ENCODE measurements around the gene ST8SIA1.

The ST8SIA1 gene

DNA sequence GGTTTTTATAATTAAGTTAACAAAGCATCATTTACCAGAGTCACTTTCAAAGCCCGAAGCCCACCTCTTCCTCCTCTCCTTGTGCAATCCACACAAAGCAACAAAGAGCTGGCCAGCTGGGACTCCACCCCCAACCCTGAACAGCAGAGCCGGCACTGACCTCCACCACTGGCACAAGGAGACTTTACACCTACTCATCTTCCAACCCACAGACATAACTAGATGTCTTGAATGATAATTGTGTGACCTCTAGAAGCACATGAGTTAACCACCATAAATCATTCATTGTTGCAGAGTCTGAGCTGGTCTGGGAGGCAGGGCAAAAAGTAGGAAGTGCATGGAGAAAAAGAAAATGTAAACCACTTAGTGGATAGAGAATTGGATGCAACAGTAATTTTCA is 72.2 kb downstream of the ST8SIA1 start:
- TF ChIP-seq FOXA1 (IDR thresholded peaks at IDR 0.05) (no peak), SUZ12 (IDR thresholded peaks at IDR 0.05) (no peak), LEF1 (IDR thresholded peaks at IDR 0.05; ENCODE audit: borderline replicate concordance) (no peak), SP1 (IDR thresholded peaks at IDR 0.05) (no peak), HDGF (IDR thresholded peaks at IDR 0.05; ENCODE audit: borderline replicate concordance) (no peak), L3MBTL2 (conservative IDR thresholded peaks at IDR 0.05) (no peak), BHLHE40 (IDR thresholded peaks at IDR 0.05; ENCODE audit: borderline replicate concordance) (no peak), ELF4 (IDR thresholded peaks at IDR 0.05) (no peak), FOXM1 (IDR thresholded peaks at IDR 0.05; ENCODE audit: borderline replicate concordance) (no peak), TARDBP (IDR thresholded peaks at IDR 0.05) (no peak), FOXK2 (IDR thresholded peaks at IDR 0.05) (no peak)
- TF ChIP-seq, protein P1, sequence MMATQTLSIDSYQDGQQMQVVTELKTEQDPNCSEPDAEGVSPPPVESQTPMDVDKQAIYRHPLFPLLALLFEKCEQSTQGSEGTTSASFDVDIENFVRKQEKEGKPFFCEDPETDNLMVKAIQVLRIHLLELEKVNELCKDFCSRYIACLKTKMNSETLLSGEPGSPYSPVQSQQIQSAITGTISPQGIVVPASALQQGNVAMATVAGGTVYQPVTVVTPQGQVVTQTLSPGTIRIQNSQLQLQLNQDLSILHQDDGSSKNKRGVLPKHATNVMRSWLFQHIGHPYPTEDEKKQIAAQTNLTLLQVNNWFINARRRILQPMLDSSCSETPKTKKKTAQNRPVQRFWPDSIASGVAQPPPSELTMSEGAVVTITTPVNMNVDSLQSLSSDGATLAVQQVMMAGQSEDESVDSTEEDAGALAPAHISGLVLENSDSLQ (IDR thresholded peaks at IDR 0.05), result no peak
- POLR2A ChIA-PET, result no interaction called here
- no peak for DNase-seq (ENCODE audit: extremely low spot score)
- CTCF ChIA-PET, result no interaction called here

DNA sequence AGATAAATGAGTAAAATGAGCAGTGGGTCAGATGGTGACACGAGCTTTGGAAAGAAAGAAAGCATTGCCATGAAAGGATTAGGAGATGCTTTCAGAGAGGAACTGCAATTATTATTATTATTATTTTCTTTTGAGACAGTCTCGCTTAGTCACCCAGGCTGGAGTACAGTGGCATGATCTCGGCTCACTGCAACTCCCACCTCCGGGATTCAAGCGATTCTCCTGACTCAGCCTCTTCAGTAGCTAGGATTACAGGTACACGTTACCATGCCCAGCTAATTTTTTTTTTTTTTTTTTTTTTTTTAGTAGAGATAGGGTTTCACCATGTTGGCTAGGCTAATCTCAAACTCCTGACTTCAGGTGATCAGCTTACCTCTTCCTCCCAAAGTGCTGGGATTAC is 77.4 kb downstream of the ST8SIA1 start:
- TF ChIP-seq ELF4 (IDR thresholded peaks at IDR 0.05), result no peak
- no peak for TF ChIP-seq ZNF384 (IDR thresholded peaks at IDR 0.05)
- no peak for TF ChIP-seq SP1 (IDR thresholded peaks at IDR 0.05)
- no peak for TF ChIP-seq L3MBTL2 (conservative IDR thresholded peaks at IDR 0.05)
- CTCF ChIA-PET, result no interaction called here
- DNase-seq (ENCODE audit: extremely low spot score), result no peak
- POLR2A ChIA-PET, result no interaction called here

DNA sequence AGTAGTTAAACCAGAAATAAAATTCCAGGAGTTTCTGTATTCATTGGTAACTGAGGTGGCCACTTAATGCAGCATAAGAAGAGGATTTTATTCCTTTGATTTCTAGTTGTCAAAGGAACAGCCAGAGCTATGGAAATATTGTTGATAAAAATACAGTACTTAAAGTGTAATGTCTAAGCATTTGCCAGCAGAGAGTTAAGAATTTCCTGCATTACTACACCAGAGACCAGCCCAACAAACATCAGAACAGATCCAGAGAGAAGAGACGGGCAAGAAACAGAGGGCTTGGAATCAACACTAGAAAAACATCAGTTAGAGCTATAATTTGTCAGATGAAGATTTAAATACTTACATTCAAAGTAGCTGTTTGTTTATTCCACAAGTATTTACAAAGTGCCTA is 77.9 kb downstream of the ST8SIA1 start:
- DNase-seq (ENCODE audit: extremely low spot score), result no peak
- ChIA-PET POLR2A (no interaction called here), CTCF (no interaction called here)
- TF ChIP-seq HDGF (IDR thresholded peaks at IDR 0.05; ENCODE audit: borderline replicate concordance), result no peak

DNA sequence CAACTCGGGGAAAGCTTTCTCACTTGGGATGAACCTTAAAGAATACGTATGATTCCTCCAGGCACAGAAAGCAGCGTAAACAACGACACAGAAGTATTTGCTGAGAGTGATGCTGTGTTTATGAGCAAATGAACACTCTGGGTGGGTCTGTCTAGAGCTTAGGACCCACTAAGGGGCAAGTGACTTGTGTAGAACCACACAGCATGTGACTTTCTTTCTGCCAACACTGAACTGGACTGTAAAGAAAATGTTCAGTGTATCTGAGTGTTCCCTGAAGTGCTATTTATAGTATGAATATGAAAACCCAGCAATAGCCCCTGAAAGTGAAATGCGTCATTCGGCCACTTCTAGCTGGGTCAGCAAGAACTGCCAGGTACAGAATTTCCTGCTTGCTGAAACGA is 78.5 kb downstream of the ST8SIA1 start:
- TF ChIP-seq FOXM1 (IDR thresholded peaks at IDR 0.05; ENCODE audit: borderline replicate concordance) (no peak), NFRKB (IDR thresholded peaks at IDR 0.05) (no peak), ELF4 (IDR thresholded peaks at IDR 0.05) (no peak), FOXA1 (IDR thresholded peaks at IDR 0.05) (no peak), SUZ12 (IDR thresholded peaks at IDR 0.05) (no peak), LEF1 (IDR thresholded peaks at IDR 0.05; ENCODE audit: borderline replicate concordance) (no peak), SP1 (IDR thresholded peaks at IDR 0.05) (no peak)
- ChIA-PET POLR2A (no interaction called here), CTCF (no interaction called here)
- no peak for DNase-seq (ENCODE audit: extremely low spot score)

DNA sequence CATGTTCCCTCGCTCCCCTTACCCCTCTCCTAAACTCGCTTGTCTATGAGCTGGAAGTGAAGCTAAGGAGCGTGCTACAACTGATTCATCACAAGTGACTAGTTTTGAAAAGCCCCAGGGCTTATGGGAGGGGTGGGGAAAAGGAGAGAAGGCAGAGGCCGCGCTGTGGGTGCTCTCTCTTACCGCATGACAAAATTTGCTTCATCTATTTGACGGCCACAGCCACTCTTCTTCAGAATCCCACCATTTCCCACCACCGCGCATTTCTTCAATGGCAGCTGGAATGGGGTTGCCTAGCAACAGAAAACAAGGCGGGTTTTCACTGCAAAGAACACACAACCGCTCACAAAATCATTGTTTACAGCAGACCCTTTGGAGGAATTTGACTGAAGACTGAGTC is 79.4 kb downstream of the ST8SIA1 start:
- TF ChIP-seq L3MBTL2 (conservative IDR thresholded peaks at IDR 0.05), result no peak
- no peak for TF ChIP-seq SP1 (IDR thresholded peaks at IDR 0.05)
- TF ChIP-seq FOXK2 (IDR thresholded peaks at IDR 0.05), result no peak
- TF ChIP-seq TARDBP (IDR thresholded peaks at IDR 0.05), result no peak
- no peak for TF ChIP-seq CTBP1 (IDR thresholded peaks at IDR 0.05; ENCODE audit: borderline replicate concordance)
- no peak for TF ChIP-seq FOXA1 (IDR thresholded peaks at IDR 0.05)
- no peak for TF ChIP-seq FOXM1 (IDR thresholded peaks at IDR 0.05; ENCODE audit: borderline replicate concordance)
- no peak for TF ChIP-seq ZNF384 (IDR thresholded peaks at IDR 0.05)
- no peak for TF ChIP-seq ARNT (IDR thresholded peaks at IDR 0.05)
- TF ChIP-seq HDGF (IDR thresholded peaks at IDR 0.05; ENCODE audit: borderline replicate concordance), result no peak
- TF ChIP-seq, protein P1 (IDR thresholded peaks at IDR 0.05), result no peak
- no peak for TF ChIP-seq ELF4 (IDR thresholded peaks at IDR 0.05)
- no peak for DNase-seq (ENCODE audit: extremely low spot score)
- POLR2A ChIA-PET, result no interaction called here
- CTCF ChIA-PET, result no interaction called here

DNA sequence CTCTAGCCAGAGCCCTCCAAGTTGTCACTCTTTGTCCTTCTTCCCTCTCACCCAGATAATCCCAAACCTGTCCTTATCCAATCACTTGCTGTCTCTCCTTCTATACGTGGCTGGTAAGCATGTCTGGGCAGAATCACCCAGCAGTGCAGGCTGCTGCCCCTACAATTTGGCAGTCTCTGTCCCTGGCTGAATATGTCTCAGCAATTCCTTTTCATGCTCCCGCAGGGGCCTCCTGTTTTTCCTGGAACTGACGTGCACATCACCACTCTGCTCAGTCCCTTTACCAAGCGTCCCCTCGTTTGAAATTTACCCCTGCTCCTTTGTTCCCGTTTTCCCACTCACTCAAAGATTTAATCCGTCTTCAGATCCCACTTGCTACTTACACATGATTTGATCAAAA is 80.0 kb downstream of the ST8SIA1 start:
- no peak for DNase-seq (ENCODE audit: extremely low spot score)
- ChIA-PET POLR2A (no interaction called here), CTCF (no interaction called here)
- no peak for TF ChIP-seq NFRKB (IDR thresholded peaks at IDR 0.05)
- TF ChIP-seq HDGF (IDR thresholded peaks at IDR 0.05; ENCODE audit: borderline replicate concordance), result no peak
- TF ChIP-seq TARDBP (IDR thresholded peaks at IDR 0.05), result no peak
- TF ChIP-seq ELF4 (IDR thresholded peaks at IDR 0.05), result no peak
- no peak for TF ChIP-seq FOXM1 (IDR thresholded peaks at IDR 0.05; ENCODE audit: borderline replicate concordance)
- TF ChIP-seq ARNT (IDR thresholded peaks at IDR 0.05), result no peak
- TF ChIP-seq L3MBTL2 (conservative IDR thresholded peaks at IDR 0.05), result no peak
- no peak for TF ChIP-seq FOXA1 (IDR thresholded peaks at IDR 0.05)
- TF ChIP-seq CTBP1 (IDR thresholded peaks at IDR 0.05; ENCODE audit: borderline replicate concordance), result no peak
- no peak for TF ChIP-seq ZNF384 (IDR thresholded peaks at IDR 0.05)
- TF ChIP-seq LEF1 (IDR thresholded peaks at IDR 0.05; ENCODE audit: borderline replicate concordance), result no peak
- no peak for TF ChIP-seq SP1 (IDR thresholded peaks at IDR 0.05)
- no peak for TF ChIP-seq BHLHE40 (IDR thresholded peaks at IDR 0.05; ENCODE audit: borderline replicate concordance)
- TF ChIP-seq, protein P1 (IDR thresholded peaks at IDR 0.05), result no peak
- no peak for TF ChIP-seq FOXK2 (IDR thresholded peaks at IDR 0.05)

DNA sequence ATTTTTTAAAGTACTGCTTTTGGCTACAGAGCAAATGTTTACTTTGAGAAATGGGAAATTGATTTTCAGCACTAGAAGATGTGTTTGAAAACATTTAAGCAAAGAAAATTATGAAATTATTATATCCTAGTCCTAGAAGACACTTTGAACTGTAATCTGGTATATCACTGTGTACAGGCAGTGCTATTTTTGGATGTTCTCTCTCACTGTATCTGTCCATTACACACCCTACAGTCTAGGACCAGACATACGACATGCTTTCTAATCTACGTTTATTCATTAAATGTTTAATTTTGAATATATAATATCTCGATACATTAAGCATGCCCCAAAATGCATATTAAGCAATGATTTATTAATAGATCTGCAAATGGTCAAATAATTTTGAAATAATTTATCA is 82.5 kb downstream of the ST8SIA1 start:
- POLR2A ChIA-PET, result no interaction called here

More for the DNA sequence above, 82.5 kb downstream of the ST8SIA1 start:
- TF ChIP-seq ELF4 (IDR thresholded peaks at IDR 0.05) (no peak), CTBP1 (IDR thresholded peaks at IDR 0.05; ENCODE audit: borderline replicate concordance) (no peak), TARDBP (IDR thresholded peaks at IDR 0.05) (no peak), ZNF384 (IDR thresholded peaks at IDR 0.05) (no peak), ARNT (IDR thresholded peaks at IDR 0.05) (no peak), L3MBTL2 (conservative IDR thresholded peaks at IDR 0.05) (no peak), SP1 (IDR thresholded peaks at IDR 0.05) (no peak)
- TF ChIP-seq, protein P1 (IDR thresholded peaks at IDR 0.05), result no peak
- CTCF ChIA-PET, result no interaction called here
- DNase-seq (ENCODE audit: extremely low spot score), result no peak
